ENCODE data around the gene HYLS1. TPM values are rescaled to one million over a fixed set of nuclear protein-coding genes. Genes with fewer than 3 reads are reported as not detected.

The HYLS1 gene
- polyA plus RNA-seq, 1 donor (not counting 4 experiments of a cell fraction or from before 2014, with no cell fraction given): 7.2 TPM

DNA sequence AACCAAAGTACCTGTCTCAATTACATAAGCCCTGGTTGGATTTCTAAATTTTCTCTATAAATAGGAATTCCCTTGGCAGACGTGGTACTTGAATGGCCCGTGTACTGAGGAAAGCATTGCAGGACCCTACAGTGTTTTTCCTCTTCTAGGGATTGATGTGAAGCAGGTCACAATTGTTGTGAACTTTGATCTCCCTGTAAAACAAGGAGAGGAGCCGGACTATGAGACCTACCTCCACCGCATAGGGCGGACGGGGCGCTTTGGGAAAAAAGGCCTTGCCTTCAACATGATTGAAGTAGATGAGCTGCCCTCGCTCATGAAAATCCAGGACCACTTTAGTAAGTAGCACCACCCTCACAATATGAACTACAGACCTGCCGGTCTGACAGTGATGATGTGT is 33.6 kb downstream of the HYLS1 start:
- H3K9ac ChIP-seq (ENCODE audit: control insufficient read depth, extremely low read depth, insufficient read depth, low read length): no peak overlapping the region
- no peaks in the 10 kb centered on the region for H3K79me2 ChIP-seq (ENCODE audit: control insufficient read depth, insufficient read depth, low read length)
- H3K4me1 ChIP-seq (ENCODE audit: control insufficient read depth, extremely low read depth, insufficient read depth, low read length): no peaks in the 10 kb centered on the region
- FAIRE-seq: no peak
- dilution Hi-C loops (cut with MboI; ENCODE audit: extremely low pct_ligation_motif_present, low sequenced_read_pairs): no loop called here
- no peaks in the 10 kb centered on the region for H3K36me3 ChIP-seq (ENCODE audit: control insufficient read depth in 2 of 2, extremely low read depth in 1 of 2, insufficient read depth in 2 of 2, low read length in 2 of 2)
- H2AFZ ChIP-seq (ENCODE audit: control insufficient read depth, low read length): no peak overlapping the region
- H4K20me1 ChIP-seq (ENCODE audit: control insufficient read depth, extremely low read depth, insufficient read depth, low read length): no peaks in the 10 kb centered on the region
- TF ChIP-seq, protein P1, sequence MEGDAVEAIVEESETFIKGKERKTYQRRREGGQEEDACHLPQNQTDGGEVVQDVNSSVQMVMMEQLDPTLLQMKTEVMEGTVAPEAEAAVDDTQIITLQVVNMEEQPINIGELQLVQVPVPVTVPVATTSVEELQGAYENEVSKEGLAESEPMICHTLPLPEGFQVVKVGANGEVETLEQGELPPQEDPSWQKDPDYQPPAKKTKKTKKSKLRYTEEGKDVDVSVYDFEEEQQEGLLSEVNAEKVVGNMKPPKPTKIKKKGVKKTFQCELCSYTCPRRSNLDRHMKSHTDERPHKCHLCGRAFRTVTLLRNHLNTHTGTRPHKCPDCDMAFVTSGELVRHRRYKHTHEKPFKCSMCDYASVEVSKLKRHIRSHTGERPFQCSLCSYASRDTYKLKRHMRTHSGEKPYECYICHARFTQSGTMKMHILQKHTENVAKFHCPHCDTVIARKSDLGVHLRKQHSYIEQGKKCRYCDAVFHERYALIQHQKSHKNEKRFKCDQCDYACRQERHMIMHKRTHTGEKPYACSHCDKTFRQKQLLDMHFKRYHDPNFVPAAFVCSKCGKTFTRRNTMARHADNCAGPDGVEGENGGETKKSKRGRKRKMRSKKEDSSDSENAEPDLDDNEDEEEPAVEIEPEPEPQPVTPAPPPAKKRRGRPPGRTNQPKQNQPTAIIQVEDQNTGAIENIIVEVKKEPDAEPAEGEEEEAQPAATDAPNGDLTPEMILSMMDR (optimal IDR thresholded peaks at IDR 0.05 in 1 of 3, IDR thresholded peaks at IDR 0.05 in 1 of 3, conservative IDR thresholded peaks at IDR 0.05 in 1 of 3; ENCODE audit: extremely low read depth in 1 of 3, insufficient read depth in 2 of 3, low read length in 3 of 3): no peak
- TF ChIP-seq EZH2 (IDR thresholded peaks at IDR 0.05; ENCODE audit: low read length): no peak
- no peak overlapping the region for H3K27ac ChIP-seq (ENCODE audit: control insufficient read depth, insufficient read depth, low read length)
- no peak overlapping the region for H3K4me3 ChIP-seq (ENCODE audit: control insufficient read depth in 2 of 3, extremely low read depth in 1 of 3, insufficient read depth in 2 of 3, low read depth in 1 of 3, low read length in 3 of 3)
- H3K9me1 ChIP-seq (ENCODE audit: control insufficient read depth, extremely low read depth, insufficient read depth, low read length): no peaks in the 10 kb centered on the region
- H3K9me3 ChIP-seq (ENCODE audit: control insufficient read depth, low read depth, low read length): no peaks in the 10 kb centered on the region
- H3K4me2 ChIP-seq (ENCODE audit: control insufficient read depth, extremely low read depth, insufficient read depth, low read depth, low read length): no peak overlapping the region
- no peaks in the 10 kb centered on the region for H3K27me3 ChIP-seq (ENCODE audit: control insufficient read depth, extremely low read depth, insufficient read depth, low read length)
- DNase-seq (ENCODE audit: low read depth, low spot score): no peak

DNA sequence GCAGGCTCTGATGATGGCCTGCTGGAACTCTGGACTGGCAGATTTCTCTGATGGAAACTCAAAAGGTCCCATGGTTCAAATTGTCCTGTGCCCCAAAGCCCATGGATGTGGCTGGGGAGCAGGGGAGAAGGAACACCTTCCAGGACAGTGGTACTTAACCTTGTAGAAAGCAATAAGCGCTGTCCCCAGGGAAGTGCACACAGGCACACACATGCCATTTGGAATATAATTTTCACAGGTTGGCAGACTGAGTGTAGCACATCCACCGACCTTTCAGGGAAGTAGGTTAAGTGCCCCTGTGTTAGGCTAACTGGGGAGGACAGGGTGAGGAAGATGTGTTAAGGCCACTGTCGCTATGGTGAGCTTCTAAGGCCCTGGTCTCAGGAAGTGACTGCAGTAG is 34.7 kb downstream of the HYLS1 start:
- Histone ChIP-seq H3K9ac (ENCODE audit: control insufficient read depth, extremely low read depth, insufficient read depth, low read length) (no peak overlapping the region), H3K4me3 (ENCODE audit: control insufficient read depth in 2 of 3, extremely low read depth in 1 of 3, insufficient read depth in 2 of 3, low read depth in 1 of 3, low read length in 3 of 3) (no peak overlapping the region), H3K4me2 (ENCODE audit: control insufficient read depth, extremely low read depth, insufficient read depth, low read depth, low read length) (no peak overlapping the region), H3K79me2 (ENCODE audit: control insufficient read depth, insufficient read depth, low read length) (no peaks in the 10 kb centered on the region), H3K9me1 (ENCODE audit: control insufficient read depth, extremely low read depth, insufficient read depth, low read length) (no peaks in the 10 kb centered on the region), H4K20me1 (ENCODE audit: control insufficient read depth, extremely low read depth, insufficient read depth, low read length) (no peaks in the 10 kb centered on the region), H3K4me1 (ENCODE audit: control insufficient read depth, extremely low read depth, insufficient read depth, low read length) (no peaks in the 10 kb centered on the region), H2AFZ (ENCODE audit: control insufficient read depth, low read length) (no peak overlapping the region), H3K27ac (ENCODE audit: control insufficient read depth, insufficient read depth, low read length) (no peak overlapping the region), H3K27me3 (ENCODE audit: control insufficient read depth, extremely low read depth, insufficient read depth, low read length) (no peaks in the 10 kb centered on the region), H3K9me3 (ENCODE audit: control insufficient read depth, low read depth, low read length) (no peaks in the 10 kb centered on the region), H3K36me3 (ENCODE audit: control insufficient read depth in 2 of 2, extremely low read depth in 1 of 2, insufficient read depth in 2 of 2, low read length in 2 of 2) (no peaks in the 10 kb centered on the region)
- no peak for TF ChIP-seq EZH2 (IDR thresholded peaks at IDR 0.05; ENCODE audit: low read length)
- TF ChIP-seq, protein P1 (optimal IDR thresholded peaks at IDR 0.05 in 1 of 3, IDR thresholded peaks at IDR 0.05 in 1 of 3, conservative IDR thresholded peaks at IDR 0.05 in 1 of 3; ENCODE audit: extremely low read depth in 1 of 3, insufficient read depth in 2 of 3, low read length in 3 of 3): no peak
- DNase-seq (ENCODE audit: low read depth, low spot score) (no peak), FAIRE-seq (no peak)
- dilution Hi-C loops (cut with MboI; ENCODE audit: extremely low pct_ligation_motif_present, low sequenced_read_pairs): no loop called here

Data from keratinocyte (primary cell).